ENCODE data around the gene TNS3.

DNA sequence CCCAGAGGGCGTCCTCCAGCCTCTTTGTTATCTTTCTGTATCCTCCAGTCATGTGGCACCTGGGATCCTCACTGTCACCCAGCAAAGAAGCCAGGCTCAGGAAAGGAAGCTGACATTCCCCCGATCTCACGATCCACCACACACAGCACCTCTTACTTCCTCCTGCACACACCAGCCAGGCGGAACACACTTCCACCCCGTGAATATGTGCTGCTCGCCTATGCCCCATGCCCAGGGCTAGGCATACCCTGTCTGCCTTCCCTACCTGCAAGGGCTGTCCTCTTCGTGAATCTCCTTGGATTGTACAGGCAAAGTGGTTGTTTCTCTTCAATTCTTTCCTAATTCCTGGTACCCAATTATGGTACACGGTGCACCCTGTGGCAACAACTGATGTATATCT lies 191.0 kb downstream of the TNS3 start:
- TF ChIP-seq, protein P1, sequence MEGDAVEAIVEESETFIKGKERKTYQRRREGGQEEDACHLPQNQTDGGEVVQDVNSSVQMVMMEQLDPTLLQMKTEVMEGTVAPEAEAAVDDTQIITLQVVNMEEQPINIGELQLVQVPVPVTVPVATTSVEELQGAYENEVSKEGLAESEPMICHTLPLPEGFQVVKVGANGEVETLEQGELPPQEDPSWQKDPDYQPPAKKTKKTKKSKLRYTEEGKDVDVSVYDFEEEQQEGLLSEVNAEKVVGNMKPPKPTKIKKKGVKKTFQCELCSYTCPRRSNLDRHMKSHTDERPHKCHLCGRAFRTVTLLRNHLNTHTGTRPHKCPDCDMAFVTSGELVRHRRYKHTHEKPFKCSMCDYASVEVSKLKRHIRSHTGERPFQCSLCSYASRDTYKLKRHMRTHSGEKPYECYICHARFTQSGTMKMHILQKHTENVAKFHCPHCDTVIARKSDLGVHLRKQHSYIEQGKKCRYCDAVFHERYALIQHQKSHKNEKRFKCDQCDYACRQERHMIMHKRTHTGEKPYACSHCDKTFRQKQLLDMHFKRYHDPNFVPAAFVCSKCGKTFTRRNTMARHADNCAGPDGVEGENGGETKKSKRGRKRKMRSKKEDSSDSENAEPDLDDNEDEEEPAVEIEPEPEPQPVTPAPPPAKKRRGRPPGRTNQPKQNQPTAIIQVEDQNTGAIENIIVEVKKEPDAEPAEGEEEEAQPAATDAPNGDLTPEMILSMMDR (IDR thresholded peaks at IDR 0.05) = no peak
- TF ChIP-seq POLR2A (IDR thresholded peaks at IDR 0.05) = no peak

All from uterus (tissue), 2 donors.